ENCODE data around the gene NONO. TPM values are rescaled to one million over a fixed set of nuclear protein-coding genes. Genes with fewer than 3 reads are reported as not detected.
"Not testable (repeated sequence)": the region's sequence is repeated elsewhere in the genome, so short reads cannot be mapped to it uniquely, and the experiment has no call there.

NONO gene
- polyA plus RNA-seq (ENCODE audit: insufficient read length), result 749 TPM
- long read RNA-seq, donor 1, transcript NONO-201 (12 exons, 2,713 nt), result major isoform, 84 of 204 reads
- long read RNA-seq, donor 1, transcript NONO-202 (11 exons, 2,606 nt), result minor isoform, 7 of 204 reads
- long read RNA-seq, donor 1, partial matches to known transcripts, result 113 of 204 reads
- long read RNA-seq, donor 1, other reads (novel, unspliced or antisense), result 0 of 204 reads
- long read RNA-seq, donor 2, transcript NONO-201 (12 exons, 2,713 nt), result major isoform, 82 of 624 reads
- long read RNA-seq, donor 2, transcript NONO-202 (11 exons, 2,606 nt), result minor isoform, 5 of 624 reads
- long read RNA-seq, donor 2, partial matches to known transcripts, result 532 of 624 reads
- long read RNA-seq, donor 2, other reads (novel, unspliced or antisense), result 0 of 624 reads
- long read RNA-seq, donor 3, transcript NONO-202 (11 exons, 2,606 nt), result minor isoform, 7 of 122 reads
- long read RNA-seq, donor 3, transcript NONO-201 (12 exons, 2,713 nt), result major isoform, 44 of 122 reads
- long read RNA-seq, donor 3, partial matches to known transcripts, result 69 of 122 reads
- long read RNA-seq, donor 3, other reads (novel, unspliced or antisense), result 0 of 122 reads
- long read RNA-seq, donor 4, partial matches to known transcripts, result 16 of 16 reads
- long read RNA-seq, donor 4, other reads (novel, unspliced or antisense), result 0 of 16 reads
- long read RNA-seq, donor 5, transcript NONO-201 (12 exons, 2,713 nt), result major isoform, 91 of 147 reads
- long read RNA-seq, donor 5, transcript NONO-202 (11 exons, 2,606 nt), result minor isoform, 11 of 147 reads
- long read RNA-seq, donor 5, partial matches to known transcripts, result 42 of 147 reads
- long read RNA-seq, donor 5, other reads (novel, unspliced or antisense), result 0 of 147 reads
- long read RNA-seq, donor 6, transcript NONO-201 (12 exons, 2,713 nt), result major isoform, 62 of 168 reads
- long read RNA-seq, donor 6, transcript NONO-202 (11 exons, 2,606 nt), result minor isoform, 5 of 168 reads
- long read RNA-seq, donor 6, partial matches to known transcripts, result 100 of 168 reads
- long read RNA-seq, donor 6, other reads (novel, unspliced or antisense), result 0 of 168 reads
- long read RNA-seq, donor 7, transcript NONO-201 (12 exons, 2,713 nt), result major isoform, 100 of 250 reads
- long read RNA-seq, donor 7, transcript NONO-209 (5 exons, 846 nt), result minor isoform, 5 of 250 reads
- long read RNA-seq, donor 7, transcript NONO-202 (11 exons, 2,606 nt), result minor isoform, 10 of 250 reads
- long read RNA-seq, donor 7, partial matches to known transcripts, result 135 of 250 reads
- long read RNA-seq, donor 7, other reads (novel, unspliced or antisense), result 0 of 250 reads
- long read RNA-seq, donor 8, transcript NONO-201 (12 exons, 2,713 nt), result major isoform, 44 of 70 reads
- long read RNA-seq, donor 8, transcript NONO-202 (11 exons, 2,606 nt), result minor isoform, 6 of 70 reads
- long read RNA-seq, donor 8, partial matches to known transcripts, result 19 of 70 reads
- long read RNA-seq, donor 8, other reads (novel, unspliced or antisense), result 0 of 70 reads

GRCh38 chrX:71283403-71284143, at the start of gene NONO:
TSS of gene NONO (plus strand) at chrX:71283635. CDS start at chrX:71290638, 7,003 bp downstream.
- peak; percentile 98 for DNase-seq

- DNase-seq, result no peak
These were observed 48.0 kb upstream of the NONO start for GRCh38 chrX:71235482-71235881.

- no peak for DNase-seq
These were observed 46.6 kb upstream of the NONO start for GRCh38 chrX:71236836-71237235.

- no peak for DNase-seq
These were observed 43.7 kb upstream of the NONO start for GRCh38 chrX:71239781-71240180.

GRCh38 chrX:71241301-71241700, 42.1 kb upstream of the NONO start:
- DNase-seq, result no peak

- DNase-seq, result no peak
These were observed 38.9 kb upstream of the NONO start for GRCh38 chrX:71244359-71245128.

GRCh38 chrX:71245159-71245558, 38.3 kb upstream of the NONO start:
- no peak for DNase-seq

GRCh38 chrX:71250841-71251240, 32.6 kb upstream of the NONO start:
- peak; percentile 25 for DNase-seq

GRCh38 chrX:71251466-71251973, 31.9 kb upstream of the NONO start:
- no peak for DNase-seq

GRCh38 chrX:71252221-71252620, 31.2 kb upstream of the NONO start:
- no peak for DNase-seq

- DNase-seq, result peak; percentile 55
These were observed 30.0 kb upstream of the NONO start for GRCh38 chrX:71253253-71254091.

GRCh38 chrX:71254092-71254963, 29.1 kb upstream of the NONO start, which contains the start of gene ZMYM3:
TSS of gene ZMYM3 (minus strand) at chrX:71254140. CDS start at chrX:71253255, 885 bp downstream.
- DNase-seq, result peak; percentile 82

- DNase-seq, result no peak
These were observed 27.4 kb upstream of the NONO start for GRCh38 chrX:71256051-71256450.

- no peak for DNase-seq
These were observed 26.6 kb upstream of the NONO start for GRCh38 chrX:71256856-71257255.

- DNase-seq, result not testable (repeated sequence)
These were observed 14.8 kb upstream of the NONO start for GRCh38 chrX:71268624-71269023.

- DNase-seq, result no peak
These were observed 13.5 kb upstream of the NONO start for GRCh38 chrX:71269801-71270395.

GRCh38 chrX:71272313-71272712, 11.1 kb upstream of the NONO start:
- not testable (repeated sequence) for DNase-seq
